Mesenchymal stem cell (in vitro differentiated cells and primary cell): ENCODE data around the gene KCNJ1.

Source experiments
- DNase-seq: peaks from one replicate; pipeline ENCODE4 v3.0.0-alpha.2; 2013
- H2AFZ ChIP-seq: one replicate; pipeline ENCODE4 v1.6.1; 2013; ENCODE audit warnings: low read depth, mild to moderate bottlenecking, control low read depth, inconsistent platforms, low read length, moderate library complexity
- H2AK5ac ChIP-seq: 2 replicates; pipeline ENCODE4 v1.6.1; 2013; ENCODE audit warnings: low read length, moderate library complexity, mild to moderate bottlenecking, inconsistent platforms; ENCODE audit not compliant: severe bottlenecking
- H2BK120ac ChIP-seq: one replicate; pipeline ENCODE4 v1.6.1; 2013; ENCODE audit warnings: low read depth, mild to moderate bottlenecking, inconsistent platforms, low read length, moderate library complexity
- H2BK12ac ChIP-seq, 2 experiments: one replicate each; pipeline ENCODE4 v1.6.1; 2013; ENCODE audit warnings: inconsistent platforms in 2 of 2, low read length in 2 of 2, mild to moderate bottlenecking in 2 of 2, moderate library complexity in 2 of 2, control low read depth in 1 of 2
- H2BK15ac ChIP-seq: one replicate; pipeline ENCODE4 v1.6.1; 2013; ENCODE audit warnings: mild to moderate bottlenecking, low read depth, inconsistent platforms; ENCODE audit not compliant: poor library complexity, severe bottlenecking
- H2BK5ac ChIP-seq: 2 replicates; pipeline ENCODE4 v1.6.1; 2013; ENCODE audit warnings: low read depth, mild to moderate bottlenecking, low read length, control low read depth, inconsistent platforms; ENCODE audit not compliant: poor library complexity, severe bottlenecking
- H3K14ac ChIP-seq, 2 experiments: one replicate each; pipeline ENCODE4 v1.6.1; 2013; ENCODE audit warnings: inconsistent platforms in 2 of 2, low read length in 2 of 2, control low read depth in 1 of 2, mild to moderate bottlenecking in 1 of 2, moderate library complexity in 1 of 2
- H3K18ac ChIP-seq, 2 experiments: one replicate each; pipeline ENCODE4 v1.6.1; 2013; ENCODE audit warnings: inconsistent platforms in 2 of 2, low read length in 2 of 2, control low read depth in 1 of 2, low read depth in 1 of 2, mild to moderate bottlenecking in 1 of 2
- H3K23ac ChIP-seq, 2 experiments: one replicate each; pipeline ENCODE4 v1.6.1; 2013; ENCODE audit warnings: inconsistent platforms in 2 of 2, low read length in 2 of 2, mild to moderate bottlenecking in 2 of 2, moderate library complexity in 2 of 2, control low read depth in 1 of 2
- H3K27ac ChIP-seq: 2 replicates; pipeline ENCODE4 v1.5.1; 2013; ENCODE audit warnings: mild to moderate bottlenecking, moderate library complexity, low read length, control low read depth, inconsistent platforms; ENCODE audit not compliant: poor library complexity, severe bottlenecking
- H3K27me3 ChIP-seq, 2 experiments: 2 replicates each; pipeline versions ENCODE4 v1.6.1 to v1.7.0; 2013; ENCODE audit warnings: low read length in 2 of 2, mild to moderate bottlenecking in 2 of 2, moderate library complexity in 2 of 2, control low read depth in 1 of 2, inconsistent platforms in 1 of 2; ENCODE audit not compliant: control insufficient read depth in 1 of 2, insufficient read depth in 1 of 2
- H3K36me3 ChIP-seq, 2 experiments: 2 replicates each; pipeline versions ENCODE4 v1.6.1 to v1.7.0; 2013; ENCODE audit warnings: low read length in 2 of 2, control low read depth in 1 of 2, inconsistent platforms in 1 of 2, low read depth in 1 of 2, mild to moderate bottlenecking in 1 of 2; ENCODE audit not compliant: insufficient read depth in 2 of 2, control insufficient read depth in 1 of 2
- H3K4ac ChIP-seq, 2 experiments: one replicate each; pipeline ENCODE4 v1.6.1; 2013; ENCODE audit warnings: inconsistent platforms in 2 of 2, low read length in 2 of 2, mild to moderate bottlenecking in 2 of 2, moderate library complexity in 2 of 2, control low read depth in 1 of 2, low read depth in 1 of 2
- H3K4me1 ChIP-seq: 2 replicates; pipeline ENCODE4 v1.6.1; 2013; ENCODE audit warnings: low read depth, low read length, control low read depth; ENCODE audit not compliant: control insufficient read depth, insufficient read depth
- H3K4me2 ChIP-seq: 2 replicates; pipeline ENCODE4 v1.6.1; 2013; ENCODE audit warnings: low read length, mild to moderate bottlenecking, inconsistent platforms; ENCODE audit not compliant: poor library complexity, severe bottlenecking
- H3K4me3 ChIP-seq, 2 experiments: 2 replicates each; pipeline versions ENCODE4 v1.5.1 to v1.7.0; 2013; ENCODE audit warnings: low read length in 2 of 2, mild to moderate bottlenecking in 2 of 2, control low read depth in 1 of 2, low read depth in 1 of 2; ENCODE audit not compliant: insufficient read depth in 1 of 2
- H3K79me1 ChIP-seq: replicated peaks from 2 replicates; pipeline ENCODE4 v1.6.1; 2013; ENCODE audit warnings: mild to moderate bottlenecking, control low read depth, low read length, inconsistent platforms; ENCODE audit not compliant: poor library complexity, severe bottlenecking
- H3K9ac ChIP-seq: 2 replicates; pipeline ENCODE4 v1.7.0; 2013; ENCODE audit warnings: mild to moderate bottlenecking, low read length, moderate library complexity
- H3K9me3 ChIP-seq: 2 replicates; pipeline ENCODE4 v1.7.0; 2013; ENCODE audit warnings: mild to moderate bottlenecking, low read length; ENCODE audit not compliant: control insufficient read depth
- H4K8ac ChIP-seq: one replicate; pipeline ENCODE4 v1.6.1; 2013; ENCODE audit warnings: inconsistent platforms, mild to moderate bottlenecking, low read length, moderate library complexity
- H4K91ac ChIP-seq: one replicate; pipeline ENCODE4 v1.6.1; 2013; ENCODE audit warnings: mild to moderate bottlenecking, low read length, inconsistent platforms
- WGBS: methylation state at CpG from one replicate; pipeline ENCODE4 v1.1.7; 2013; ENCODE audit warnings: mixed read lengths; 5-methylcytosine and 5-hydroxymethylcytosine counted together

KCNJ1 gene

DNA sequence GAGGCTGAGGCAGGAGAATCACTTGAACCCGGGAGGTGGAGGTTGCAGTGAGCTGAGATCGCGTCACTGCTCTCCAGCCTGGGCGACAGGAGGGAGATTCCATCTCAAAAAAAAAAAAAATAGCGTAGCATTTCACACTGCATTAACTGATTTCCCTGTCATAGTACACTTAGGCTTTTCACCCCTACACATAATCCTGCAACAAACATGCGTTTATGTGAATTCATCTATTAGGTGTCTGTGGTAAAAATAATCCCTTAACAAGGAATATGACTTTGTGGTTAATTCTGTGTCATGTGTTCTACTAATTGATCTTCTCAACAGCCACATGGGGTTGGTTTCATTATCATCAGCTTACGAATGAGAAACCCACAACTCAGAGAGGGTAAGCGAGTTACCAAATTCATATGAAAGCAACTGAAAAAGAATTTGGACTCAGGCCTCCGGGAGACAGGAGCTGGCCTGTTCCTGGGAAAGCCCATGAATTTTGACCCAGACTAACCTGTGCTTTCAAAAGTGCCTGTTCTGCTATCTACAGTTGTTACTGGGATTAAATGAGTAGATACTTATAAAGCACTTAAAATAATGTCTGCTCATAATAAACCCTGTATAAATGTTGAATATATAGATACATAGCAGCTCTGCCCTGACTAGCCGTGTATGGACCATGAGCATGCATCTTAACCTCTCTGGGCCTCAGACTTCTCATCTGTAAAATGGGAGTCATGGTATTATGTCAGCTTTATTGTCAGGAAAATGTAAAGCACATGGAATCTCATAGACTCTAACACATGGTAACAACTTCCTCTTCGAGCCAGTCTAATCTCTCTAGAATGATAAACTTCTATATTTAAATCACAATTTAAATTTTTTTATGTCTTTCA, 36.6 kb downstream of the KCNJ1 start:
- Histone ChIP-seq H4K91ac (no peak overlapping the region), H3K9ac (peak overlapping the region; percentile 48), H3K18ac (no peak overlapping the region), H3K9me3 (no peaks in the 10 kb centered on the region), H2BK120ac (no peak overlapping the region), H4K8ac (no peak overlapping the region), H3K4me1 (no peaks in the 10 kb centered on the region), H2BK5ac (no peak overlapping the region), H3K36me3 (no peaks in the 10 kb centered on the region), H3K4me2 (no peak overlapping the region), H2BK12ac (no peak overlapping the region), H2BK15ac (no peak overlapping the region), H3K4ac (no peak overlapping the region), H3K79me1 (no peaks in the 10 kb centered on the region), H2AK5ac (no peak overlapping the region), H3K14ac (no peak overlapping the region), H3K27me3 (peaks cover 8 to 25% of the 10 kb centered on the region in 2 experiments), H3K27ac (no peak overlapping the region), H3K4me3 (no peak overlapping the region), H3K23ac (no peak overlapping the region), H2AFZ (no peak overlapping the region)
- WGBS = 97% methylated on average over 9 of the region's 11 CpGs
- peak; percentile 4 for DNase-seq

GRCh38 chr11:128828350-128828749, 38.7 kb downstream of the KCNJ1 start:
- H3K23ac ChIP-seq = no peak overlapping the region
- no peak overlapping the region for H3K4ac ChIP-seq
- no peak overlapping the region for H4K8ac ChIP-seq
- no peak overlapping the region for H3K9ac ChIP-seq
- H3K4me2 ChIP-seq = no peak overlapping the region
- no peak overlapping the region for H2BK5ac ChIP-seq
- H3K36me3 ChIP-seq = no peaks in the 10 kb centered on the region
- H3K9me3 ChIP-seq = no peaks in the 10 kb centered on the region
- no peak overlapping the region for H2BK12ac ChIP-seq
- no peaks in the 10 kb centered on the region for H3K79me1 ChIP-seq
- H4K91ac ChIP-seq = no peak overlapping the region
- no peak for DNase-seq
- H3K18ac ChIP-seq = no peak overlapping the region
- H3K4me1 ChIP-seq = peaks cover 1% of the 10 kb centered on the region
- no peak overlapping the region for H3K14ac ChIP-seq
- no peak overlapping the region for H2AFZ ChIP-seq
- H2AK5ac ChIP-seq = no peak overlapping the region
- 56% methylated on average over 4 of the region's 4 CpGs for WGBS
- H3K27ac ChIP-seq = no peak overlapping the region
- H2BK120ac ChIP-seq = no peak overlapping the region
- no peak overlapping the region for H2BK15ac ChIP-seq
- H3K4me3 ChIP-seq = no peak overlapping the region
- H3K27me3 ChIP-seq = peaks cover 5 to 14% of the 10 kb centered on the region in 2 experiments

DNA sequence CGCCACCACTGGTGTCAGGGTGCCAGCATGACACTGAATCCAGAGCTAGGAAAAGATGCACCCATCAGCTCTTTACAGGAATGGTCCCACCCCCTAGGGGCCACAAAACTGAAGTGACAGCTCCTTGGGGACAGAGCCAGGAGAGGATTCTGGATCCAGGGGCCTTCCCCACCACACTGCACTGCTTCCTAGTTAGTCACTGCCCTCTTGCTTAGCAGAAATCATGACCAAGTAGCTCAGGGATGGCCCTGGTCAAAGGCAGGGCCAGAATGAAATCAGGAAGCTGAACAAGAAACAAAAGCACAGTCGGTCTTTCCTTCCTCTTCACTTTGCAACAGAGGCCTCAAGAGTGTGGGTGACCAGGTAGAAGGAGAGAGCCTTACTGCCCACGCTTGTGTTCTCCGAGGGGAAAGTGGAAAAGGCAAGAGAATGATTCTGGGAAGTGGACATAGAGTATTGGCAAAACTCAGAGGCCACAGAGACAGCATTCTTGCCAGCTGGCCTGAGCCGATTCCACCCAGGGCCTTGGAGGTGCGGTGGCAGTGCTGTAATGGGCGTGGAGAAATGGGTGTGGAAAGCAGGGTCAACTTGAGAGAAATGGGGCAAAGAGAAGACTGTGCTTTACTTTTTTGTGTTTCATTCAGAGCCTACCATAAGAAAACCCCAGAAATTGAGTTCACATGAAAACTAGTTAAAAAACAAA, 39.8 kb downstream of the KCNJ1 start:
- Histone ChIP-seq H4K8ac (no peak overlapping the region), H3K9me3 (no peaks in the 10 kb centered on the region), H3K9ac (no peak overlapping the region), H4K91ac (no peak overlapping the region), H3K79me1 (no peaks in the 10 kb centered on the region), H3K4ac (no peak overlapping the region), H3K36me3 (no peaks in the 10 kb centered on the region), H2BK12ac (no peak overlapping the region), H2BK120ac (no peak overlapping the region), H2BK5ac (no peak overlapping the region), H3K4me1 (peaks cover 1% of the 10 kb centered on the region), H2AK5ac (no peak overlapping the region), H3K4me2 (no peak overlapping the region), H3K4me3 (no peak overlapping the region), H3K27me3 (peaks cover 0 to 12% of the 10 kb centered on the region in 2 experiments), H2AFZ (no peak overlapping the region), H3K14ac (no peak overlapping the region), H3K27ac (no peak overlapping the region), H3K23ac (no peak overlapping the region), H2BK15ac (no peak overlapping the region), H3K18ac (peak overlapping the region in 1 of 2 experiments; percentile 22)
- no peak for DNase-seq
- WGBS = 99% methylated on average over 7 of the region's 7 CpGs

DNA sequence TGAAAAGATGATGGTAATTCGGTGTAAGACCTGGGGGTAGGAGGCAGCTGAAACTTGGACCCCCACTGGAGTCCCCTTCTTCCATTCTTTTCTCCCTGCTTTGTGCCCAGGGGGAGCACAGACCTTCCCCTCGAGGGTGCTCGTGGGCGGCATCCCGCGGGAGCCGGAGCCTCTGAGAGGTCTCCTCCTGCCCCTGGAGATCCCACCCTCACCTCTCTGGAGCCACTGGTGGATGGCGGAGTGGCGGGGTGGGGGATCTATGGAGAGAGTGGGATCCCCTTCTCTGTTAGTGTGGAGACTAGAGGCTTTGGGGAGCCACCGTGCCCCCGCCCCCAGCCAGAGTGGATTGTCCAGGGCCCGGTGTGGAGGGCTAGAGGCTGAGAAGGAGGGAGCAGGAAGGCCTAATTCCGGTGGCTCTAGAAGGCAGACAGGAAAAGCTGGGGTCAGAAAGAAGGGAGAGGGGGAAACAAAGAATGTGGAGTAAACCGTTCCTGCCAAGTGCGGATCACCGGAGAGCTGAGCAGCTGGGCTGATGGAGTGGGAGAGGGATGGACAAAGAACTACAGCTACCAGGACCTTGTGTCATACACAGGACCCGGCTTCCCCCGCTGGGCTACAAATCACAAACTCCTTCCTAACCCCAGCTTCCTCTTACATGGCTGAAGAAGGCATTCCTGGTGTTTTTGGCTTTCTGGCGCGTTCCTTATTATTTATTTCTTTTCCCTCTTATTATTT, 41.9 kb downstream of the KCNJ1 start:
- H3K14ac ChIP-seq = no peak overlapping the region
- H2BK12ac ChIP-seq = no peak overlapping the region
- no peak overlapping the region for H3K9ac ChIP-seq
- no peaks in the 10 kb centered on the region for H3K79me1 ChIP-seq
- no peak overlapping the region for H4K91ac ChIP-seq
- H3K18ac ChIP-seq = no peak overlapping the region
- H3K4me1 ChIP-seq = peaks cover 1% of the 10 kb centered on the region
- H3K36me3 ChIP-seq = no peaks in the 10 kb centered on the region
- H3K4me3 ChIP-seq = no peak overlapping the region
- H2BK120ac ChIP-seq = no peak overlapping the region
- no peak for DNase-seq
- no peak overlapping the region for H2AK5ac ChIP-seq
- no peak overlapping the region for H2BK5ac ChIP-seq
- H3K27me3 ChIP-seq = peaks cover 0 to 12% of the 10 kb centered on the region in 2 experiments
- no peak overlapping the region for H3K27ac ChIP-seq
- no peak overlapping the region for H2AFZ ChIP-seq
- peak overlapping the region; percentile 8 for H4K8ac ChIP-seq
- no peak overlapping the region for H3K23ac ChIP-seq
- no peak overlapping the region for H3K4me2 ChIP-seq
- H2BK15ac ChIP-seq = no peak overlapping the region
- H3K9me3 ChIP-seq = no peaks in the 10 kb centered on the region
- 91% methylated on average over 14 of the region's 20 CpGs for WGBS
- no peak overlapping the region for H3K4ac ChIP-seq
